GM23248 (cell line): Measurements from ENCODE around the gene LGALS12. TPM values are rescaled to one million over a fixed set of nuclear protein-coding genes. Genes with fewer than 3 reads are reported as not detected.
A peak's percentile ranks its signal among the peaks of the same experiment; 100 is the strongest.
"Not testable (repeated sequence)": the region's sequence is repeated elsewhere in the genome, so short reads cannot be mapped to it uniquely, and the experiment has no call there.

ENCODE experiments used
- DNase-seq: peaks from one replicate; pipeline ENCODE4 v3.0.0-alpha.2; 2015
- H2AFZ ChIP-seq: fragments of 200-600 bp; sonication (generic); 2 replicates; pipeline ENCODE4 v1.6.1; 2016; ENCODE audit warnings: antibody characterized with exemption
- H3F3A ChIP-seq: fragments of 200-600 bp; sonication (generic); 2 replicates; pipeline ENCODE4 v1.6.1; 2016; ENCODE audit warnings: mild to moderate bottlenecking, antibody characterized with exemption, mixed run types; ENCODE audit not compliant: insufficient read depth
- H3K27ac ChIP-seq: fragments of 200-600 bp; sonication (generic); 2 replicates; pipeline ENCODE4 v1.5.1; 2016; ENCODE audit warnings: mild to moderate bottlenecking
- H3K27me3 ChIP-seq: fragments of 200-600 bp; sonication (generic); replicated peaks from 2 replicates; pipeline ENCODE4 v1.6.1; 2016; ENCODE audit warnings: mild to moderate bottlenecking; ENCODE audit not compliant: insufficient read depth
- H3K36me3 ChIP-seq: fragments of 200-600 bp; sonication (generic); 2 replicates; pipeline ENCODE4 v1.6.1; 2016; ENCODE audit warnings: low read depth, mild to moderate bottlenecking
- H3K4me1 ChIP-seq: fragments of 200-600 bp; sonication (generic); 2 replicates; pipeline ENCODE4 v1.6.1; 2016; ENCODE audit warnings: mild to moderate bottlenecking; ENCODE audit not compliant: insufficient read depth
- H3K4me2 ChIP-seq: fragments of 200-600 bp; sonication (generic); one replicate; pipeline ENCODE4 v1.6.1; 2016; ENCODE audit warnings: mild to moderate bottlenecking; ENCODE audit not compliant: unreplicated experiment
- H3K4me3 ChIP-seq: fragments of 200-600 bp; sonication (generic); 2 replicates; pipeline ENCODE4 v1.5.1; 2016; ENCODE audit warnings: mild to moderate bottlenecking
- H3K79me2 ChIP-seq: fragments of 200-600 bp; sonication (generic); 2 replicates; pipeline ENCODE4 v1.6.1; 2016; ENCODE audit warnings: mild to moderate bottlenecking; ENCODE audit not compliant: insufficient read depth
- H3K9ac ChIP-seq: fragments of 200-600 bp; sonication (generic); 2 replicates; pipeline ENCODE4 v1.6.1; 2016; ENCODE audit warnings: mild to moderate bottlenecking
- H3K9me2 ChIP-seq: fragments of 200-600 bp; sonication (generic); 2 replicates; pipeline ENCODE4 v1.6.1; 2016; ENCODE audit warnings: mixed run types, mild to moderate bottlenecking, moderate library complexity; ENCODE audit not compliant: insufficient read depth
- H3K9me3 ChIP-seq: fragments of 200-600 bp; sonication (generic); one replicate; pipeline ENCODE4 v1.6.1; 2017; ENCODE audit warnings: low read depth
- H4K20me1 ChIP-seq: fragments of 200-600 bp; sonication (generic); 2 replicates; pipeline ENCODE4 v1.6.0; 2016; ENCODE audit not compliant: insufficient read depth
- EZH2 ChIP-seq: fragments of 200-600 bp; sonication (generic); IDR thresholded peaks from 2 replicates; pipeline ENCODE4 v1.6.1; 2018; ENCODE audit warnings: antibody characterized with exemption, mild to moderate bottlenecking; ENCODE audit not compliant: insufficient read depth, poor library complexity, severe bottlenecking
- EZH2phosphoT487 ChIP-seq: fragments of 200-600 bp; sonication (generic); IDR thresholded peaks from 2 replicates; pipeline ENCODE4 v1.6.1; 2018; ENCODE audit warnings: antibody characterized with exemption, moderate library complexity, mild to moderate bottlenecking, low read depth; ENCODE audit not compliant: insufficient read depth
- WGBS, 2 experiments: methylation state at CpG; one replicate each; pipeline ENCODE4 v1.1.6; 2015 to 2017; ENCODE audit warnings: low lambda C conversion rate in 2 of 2, low coverage in 1 of 2; ENCODE audit errors: missing lambda C conversion rate in 2 of 2; 5-methylcytosine and 5-hydroxymethylcytosine counted together
- in situ Hi-C: fragments of 300-500 bp; cut with MboI; formaldehyde crosslinking; loops from 2 replicates; pipeline ENCODE4 v1.15.0; 2020
- polyA plus RNA-seq: library from polyadenylated mRNA; unstranded; fragments of >200 nt; fragmentation: Nextera tagmentation; extraction: Ambion mirVana; gene quantifications from 2 replicates; pipeline ENCODE4 v1.2.1, GENCODE V29; 2016
- total RNA-seq: library from RNA; depleted of rRNA; stranded (reverse); fragments of >200 nt; shearing (Covaris generic); gene quantifications from 2 replicates; pipeline ENCODE4 v1.2.3, GENCODE V29; 2014

The LGALS12 gene
- total and polyA plus RNA-seq, 2 experiments from 2014 or later = not detected

DNA sequence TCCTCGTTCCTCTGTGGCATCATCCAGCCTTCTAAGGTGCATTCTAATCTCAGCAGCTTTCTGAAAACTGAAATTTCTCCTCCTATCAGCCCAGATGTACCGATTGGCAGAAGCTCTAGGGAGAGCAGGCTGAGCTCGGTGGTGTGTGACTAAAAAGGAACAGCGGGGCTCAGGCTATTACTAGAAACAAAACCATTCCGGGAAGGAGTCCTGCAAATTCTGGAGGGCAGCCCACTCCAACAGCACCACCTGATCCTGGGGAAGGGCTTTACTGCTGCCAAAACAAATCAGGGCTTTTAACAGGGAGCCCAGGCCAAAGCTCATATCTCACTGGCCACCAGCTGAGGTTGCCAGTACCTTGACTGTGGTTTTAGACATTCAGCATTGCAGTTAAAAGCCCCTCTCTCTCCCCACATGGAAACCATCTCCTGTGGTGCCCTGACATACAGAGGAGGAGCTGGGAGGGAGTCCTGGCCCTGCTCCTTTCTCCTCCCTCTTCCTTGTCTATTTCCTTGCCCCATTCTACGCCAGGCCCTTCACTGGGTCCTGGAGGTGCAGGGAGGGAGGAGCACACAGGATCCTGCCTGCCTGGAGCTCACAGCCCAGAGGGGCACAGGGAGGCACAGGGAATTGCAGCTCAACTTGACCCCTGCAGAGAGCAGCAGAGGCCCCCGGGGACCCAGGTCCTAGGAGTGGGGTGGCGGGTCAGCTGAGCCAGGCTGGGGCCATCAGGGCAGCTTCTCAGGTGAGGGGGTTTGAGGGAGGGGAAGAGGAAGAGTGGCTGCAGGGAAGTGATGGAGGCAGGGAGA is 31.6 kb downstream of the LGALS12 start:
- DNase-seq = peak; percentile 47
- Histone ChIP-seq H3K4me1 (0 out of 2 replicates have a peak, but pooled peaks cover 9% of the 10 kb centered on the region), H3K27me3 (0 out of 2 replicates have a peak, but pooled peaks cover 7% of the 10 kb centered on the region), H3K27ac (no peak overlapping the region), H3K4me3 (peak overlapping the region; percentile 64), H3K79me2 (no peaks in the 10 kb centered on the region), H3F3A (no peaks in the 10 kb centered on the region), H2AFZ (peak overlapping the region; percentile 85), H3K4me2 (peak overlapping the region; percentile 87), H3K9ac (peak overlapping the region; percentile 27; the same call in 1 of the 2 replicates), H3K36me3 (no peaks in the 10 kb centered on the region), H3K9me3 (no peaks in the 10 kb centered on the region), H4K20me1 (no peaks in the 10 kb centered on the region), H3K9me2 (no peaks in the 10 kb centered on the region)
- WGBS, 2 experiments = 20 to 31% methylated on average over 8 of the region's 8 CpGs
- TF ChIP-seq EZH2 = no peak
- no peak for TF ChIP-seq EZH2phosphoT487
- in situ Hi-C loops = no loop called here

DNA sequence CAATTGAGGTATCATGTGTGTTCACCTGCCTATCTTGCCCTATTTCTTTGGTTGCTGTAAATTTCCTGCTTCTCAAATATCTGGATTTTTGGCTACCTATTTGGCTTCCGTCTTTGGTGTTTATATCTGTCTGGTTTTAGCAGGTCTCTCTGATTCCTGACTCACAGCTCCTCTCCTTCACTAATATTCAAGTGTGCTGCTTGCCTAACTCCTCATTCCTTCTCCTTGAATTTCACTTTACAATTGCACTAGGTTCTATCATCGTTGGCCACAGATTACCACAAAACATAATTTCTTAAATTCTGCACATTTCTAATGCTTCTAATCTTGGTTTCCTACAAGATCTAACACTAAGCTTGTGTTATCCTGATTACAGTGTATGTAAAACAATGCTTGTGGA is 36.6 kb downstream of the LGALS12 start:
- H3K4me2 ChIP-seq, H3K9me2 ChIP-seq, H3K27ac ChIP-seq, H3K9me3 ChIP-seq, H3K27me3 ChIP-seq, H3K79me2 ChIP-seq, H3K36me3 ChIP-seq, H3F3A ChIP-seq, H3K4me1 ChIP-seq, in situ Hi-C loops, H3K9ac ChIP-seq, DNase-seq, H2AFZ ChIP-seq, H3K4me3 ChIP-seq, H4K20me1 ChIP-seq: not testable (repeated sequence)
- WGBS, 2 experiments = 53 to 68% methylated on average over 2 of the region's 2 CpGs

DNA sequence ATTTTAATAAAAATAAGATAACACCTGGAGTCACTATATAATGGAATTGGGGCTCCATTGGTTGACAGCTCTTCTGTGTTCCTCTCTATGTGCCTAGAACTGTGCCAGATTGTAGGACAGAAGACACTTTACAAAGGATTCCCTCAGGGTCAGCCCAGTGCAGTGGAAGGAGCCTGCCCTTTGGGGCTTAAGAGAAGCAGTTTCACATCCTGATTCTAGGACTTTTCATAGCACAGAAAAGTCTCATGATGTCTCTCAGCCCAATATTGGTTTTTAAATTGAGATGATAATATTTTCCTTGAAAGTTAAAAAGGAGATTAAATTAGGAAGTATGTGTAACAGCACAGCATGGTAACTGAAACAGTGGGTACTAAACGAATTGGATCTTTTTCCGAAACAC is 37.8 kb downstream of the LGALS12 start:
- Histone ChIP-seq H3K4me3 (no peak overlapping the region), H3K27ac (no peak overlapping the region), H3K36me3 (no peaks in the 10 kb centered on the region), H3K9me3 (no peaks in the 10 kb centered on the region), H4K20me1 (no peaks in the 10 kb centered on the region), H3K9me2 (no peaks in the 10 kb centered on the region), H3F3A (no peaks in the 10 kb centered on the region), H3K79me2 (no peaks in the 10 kb centered on the region), H3K27me3 (peaks cover 7% of the 10 kb centered on the region; the same call in 1 of the 2 replicates), H3K9ac (no peak overlapping the region), H3K4me1 (no peaks in the 10 kb centered on the region), H2AFZ (no peak overlapping the region), H3K4me2 (no peak overlapping the region)
- TF ChIP-seq EZH2 = no peak
- no peak for TF ChIP-seq EZH2phosphoT487
- 72 to 86% methylated on average over 2 of the region's 2 CpGs for whole genome bisulfite sequencing, 2 experiments
- in situ Hi-C loops = no loop called here
- DNase-seq = no peak

DNA sequence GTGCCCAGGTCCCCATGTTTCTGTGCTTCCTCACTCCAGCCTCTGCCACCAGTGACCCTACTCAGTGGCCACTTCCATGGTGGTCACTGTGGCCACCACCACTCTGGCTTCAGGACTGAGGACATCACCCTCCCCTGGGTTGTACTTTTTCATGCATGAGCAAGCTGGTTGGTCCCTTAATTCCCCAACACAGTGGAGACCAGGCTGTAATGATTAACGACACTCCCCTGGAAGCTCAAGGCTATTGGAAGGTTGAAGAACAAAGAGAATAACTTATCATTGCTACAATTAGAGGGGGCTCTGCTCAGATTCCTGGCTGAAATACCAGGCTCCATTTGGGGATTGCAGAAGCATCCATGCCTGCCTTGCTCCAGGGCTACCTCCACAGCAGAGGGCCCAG is 41.2 kb downstream of the LGALS12 start:
- DNase-seq = no peak
- Histone ChIP-seq H3K36me3 (no peaks in the 10 kb centered on the region), H3K9ac (no peak overlapping the region), H2AFZ (no peak overlapping the region), H3K27ac (no peak overlapping the region), H3K9me3 (no peaks in the 10 kb centered on the region), H3K27me3 (peaks cover 6% of the 10 kb centered on the region; the same call in 1 of the 2 replicates), H4K20me1 (no peaks in the 10 kb centered on the region), H3K4me2 (no peak overlapping the region), H3K4me1 (no peaks in the 10 kb centered on the region), H3K9me2 (no peaks in the 10 kb centered on the region), H3F3A (no peaks in the 10 kb centered on the region), H3K79me2 (no peaks in the 10 kb centered on the region), H3K4me3 (no peak overlapping the region)
- 12 to 14% methylated on average over 1 of the region's 1 CpG for WGBS, 2 experiments
- TF ChIP-seq EZH2phosphoT487 (no peak), EZH2 (no peak)
- in situ Hi-C loops = no loop called here
